H1 (cell line): Measurements from ENCODE around the gene TP53BP1.

Experiments
- CBX5 ChIP-seq: fragments of 300-800, 300-1000 bp; sonication (generic); IDR thresholded peaks from 2 replicates; pipeline ENCODE4 v1.7.1; 2016; ENCODE audit warnings: antibody characterized with exemption, low read length, low read depth
- CHD2 ChIP-seq: IDR thresholded peaks from 2 replicates; pipeline ENCODE4 v1.6.1; 2012; ENCODE audit warnings: low read length, improper control_type of control experiment
- EZH2 ChIP-seq: fragments of 200-600 bp; sonication (generic); IDR thresholded peaks from 2 replicates; pipeline ENCODE4 v1.7.1; 2012; ENCODE audit warnings: low read depth, mild to moderate bottlenecking, moderate library complexity, low read length, inconsistent platforms; ENCODE audit not compliant: severe bottlenecking
- POLR2A ChIP-seq, 2 experiments: IDR thresholded peaks; 1 replicate in 1 of 2; 2 replicates in 1 of 2; pipeline ENCODE4 v1.6.1; 2011; ENCODE audit warnings: low read depth in 2 of 2, low read length in 2 of 2, mild to moderate bottlenecking in 2 of 2; ENCODE audit errors: control extremely low read depth in 1 of 2
- TF ChIP-seq, protein P1 (sequence below), 3 experiments: IDR thresholded peaks; 1 replicate in 2 of 3; 2 replicates in 1 of 3; pipeline versions ENCODE4 v1.5.1 to v1.6.1; 2011; ENCODE audit warnings: low read length in 3 of 3, mild to moderate bottlenecking in 3 of 3, inconsistent platforms in 2 of 3, low read depth in 1 of 3, moderate library complexity in 1 of 3; ENCODE audit not compliant: insufficient read depth in 1 of 3; ENCODE audit errors: control extremely low read depth in 1 of 3
- TF ChIP-seq, protein P2 (sequence below): IDR thresholded peaks from 2 replicates; pipeline ENCODE4 v1.6.1; 2012; ENCODE audit warnings: inconsistent platforms

DNA sequence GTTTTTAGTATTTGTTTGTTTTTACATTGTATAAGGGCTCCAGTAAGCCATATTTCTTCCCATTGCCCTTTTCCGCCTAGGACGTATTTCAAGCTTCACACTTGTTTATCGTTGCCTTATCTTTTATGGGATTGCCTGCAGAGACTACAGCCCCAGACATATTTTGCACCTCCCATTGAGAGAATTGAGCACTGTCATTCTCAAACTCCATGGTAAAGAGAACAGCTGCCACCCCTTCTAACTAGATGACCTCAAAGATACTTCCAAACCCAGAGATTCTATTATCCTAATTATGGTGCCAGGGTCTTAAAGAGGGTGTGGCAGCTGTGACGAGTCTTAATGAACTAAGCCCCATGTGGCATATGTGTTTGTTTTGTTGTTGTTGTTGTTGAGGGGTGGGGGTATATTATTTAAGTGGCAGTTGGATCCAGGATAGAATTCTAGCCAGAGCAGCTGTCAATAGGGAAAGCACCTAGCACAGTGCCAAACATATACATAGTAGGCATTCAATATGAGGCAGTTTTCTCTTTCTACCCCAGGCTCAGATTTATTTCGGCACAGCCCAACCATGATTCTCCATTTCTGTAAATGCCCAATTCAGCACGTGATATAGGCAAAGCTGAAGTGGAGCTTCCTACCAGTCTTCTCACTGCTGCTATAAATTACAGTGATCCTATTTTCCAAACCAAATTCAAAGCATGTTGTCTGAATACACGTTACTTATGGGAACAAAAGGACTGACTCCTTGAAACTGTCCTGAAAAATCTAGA is 932 bp upstream of the TP53BP1 start:
- TF ChIP-seq, protein P1, sequence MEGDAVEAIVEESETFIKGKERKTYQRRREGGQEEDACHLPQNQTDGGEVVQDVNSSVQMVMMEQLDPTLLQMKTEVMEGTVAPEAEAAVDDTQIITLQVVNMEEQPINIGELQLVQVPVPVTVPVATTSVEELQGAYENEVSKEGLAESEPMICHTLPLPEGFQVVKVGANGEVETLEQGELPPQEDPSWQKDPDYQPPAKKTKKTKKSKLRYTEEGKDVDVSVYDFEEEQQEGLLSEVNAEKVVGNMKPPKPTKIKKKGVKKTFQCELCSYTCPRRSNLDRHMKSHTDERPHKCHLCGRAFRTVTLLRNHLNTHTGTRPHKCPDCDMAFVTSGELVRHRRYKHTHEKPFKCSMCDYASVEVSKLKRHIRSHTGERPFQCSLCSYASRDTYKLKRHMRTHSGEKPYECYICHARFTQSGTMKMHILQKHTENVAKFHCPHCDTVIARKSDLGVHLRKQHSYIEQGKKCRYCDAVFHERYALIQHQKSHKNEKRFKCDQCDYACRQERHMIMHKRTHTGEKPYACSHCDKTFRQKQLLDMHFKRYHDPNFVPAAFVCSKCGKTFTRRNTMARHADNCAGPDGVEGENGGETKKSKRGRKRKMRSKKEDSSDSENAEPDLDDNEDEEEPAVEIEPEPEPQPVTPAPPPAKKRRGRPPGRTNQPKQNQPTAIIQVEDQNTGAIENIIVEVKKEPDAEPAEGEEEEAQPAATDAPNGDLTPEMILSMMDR (IDR thresholded peaks at IDR 0.05; ENCODE audit: control extremely low read depth in 1 of 3, insufficient read depth in 1 of 3, low read depth in 1 of 3, low read length in 3 of 3) = no peak
- no peak for TF ChIP-seq POLR2A (IDR thresholded peaks at IDR 0.05; ENCODE audit: control extremely low read depth in 1 of 2, low read depth in 2 of 2, low read length in 2 of 2)
- TF ChIP-seq CHD2 = no peak
- TF ChIP-seq, protein P2, sequence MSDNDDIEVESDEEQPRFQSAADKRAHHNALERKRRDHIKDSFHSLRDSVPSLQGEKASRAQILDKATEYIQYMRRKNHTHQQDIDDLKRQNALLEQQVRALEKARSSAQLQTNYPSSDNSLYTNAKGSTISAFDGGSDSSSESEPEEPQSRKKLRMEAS = no peak
- TF ChIP-seq EZH2 = no peak
- TF ChIP-seq CBX5 = no peak
